Liver (tissue), 9 donors: ENCODE data around the gene SESTD1. TPM values are rescaled to one million over a fixed set of nuclear protein-coding genes. Genes with fewer than 3 reads are reported as not detected.

Experiments used
- DNase-seq: peaks from one replicate; pipeline ENCODE4 v3.0.0-alpha.2; 2017; ENCODE audit warnings: low spot score
- H3K27ac ChIP-seq, 2 donors: one replicate each; pipeline ENCODE4 v1.7.0; 2013; ENCODE audit warnings: inconsistent platforms in 2 of 2, low read length in 2 of 2, control low read depth in 1 of 2, low read depth in 1 of 2, mild to moderate bottlenecking in 1 of 2
- H3K27me3 ChIP-seq, 4 donors: one replicate each; pipeline versions ENCODE4 v1.6.1 to v1.7.0; 2013; ENCODE audit warnings: low read length in 3 of 4, inconsistent platforms in 1 of 4, mild to moderate bottlenecking in 1 of 4, moderate library complexity in 1 of 4; ENCODE audit not compliant: control insufficient read depth in 4 of 4, insufficient read depth in 4 of 4
- H3K36me3 ChIP-seq, 4 donors: one replicate each; pipeline versions ENCODE4 v1.6.1 to v1.7.0; 2013; ENCODE audit warnings: low read length in 3 of 4, mild to moderate bottlenecking in 3 of 4, low read depth in 1 of 4, moderate library complexity in 1 of 4; ENCODE audit not compliant: control insufficient read depth in 4 of 4, insufficient read depth in 3 of 4
- H3K4me1 ChIP-seq, 4 donors: one replicate each; pipeline versions ENCODE4 v1.6.1 to v1.7.0; 2013; ENCODE audit warnings: low read length in 3 of 4, mild to moderate bottlenecking in 3 of 4, moderate library complexity in 1 of 4; ENCODE audit not compliant: control insufficient read depth in 4 of 4, insufficient read depth in 4 of 4
- H3K4me3 ChIP-seq, 3 donors: one replicate each; pipeline versions ENCODE4 v1.6.1 to v1.7.0; 2013; ENCODE audit warnings: low read length in 3 of 3, control low read depth in 1 of 3, low read depth in 1 of 3, mild to moderate bottlenecking in 1 of 3
- H3K9ac ChIP-seq, 2 donors: one replicate each; pipeline ENCODE4 v1.7.0; 2013; ENCODE audit warnings: low read length in 2 of 2, mild to moderate bottlenecking in 2 of 2, moderate library complexity in 2 of 2, control low read depth in 1 of 2, low read depth in 1 of 2
- H3K9me3 ChIP-seq, 4 donors: one replicate each; pipeline versions ENCODE4 v1.6.1 to v1.7.0; 2013; ENCODE audit warnings: low read length in 3 of 4; ENCODE audit not compliant: control insufficient read depth in 4 of 4
- ATF3 ChIP-seq: IDR thresholded peaks from 2 replicates; pipeline ENCODE4 v1.6.1; 2016; ENCODE audit warnings: antibody characterized with exemption
- EGR1 ChIP-seq, 2 donors: IDR thresholded peaks; 2 replicates each; pipeline ENCODE4 v1.6.1; 2016 to 2018; ENCODE audit warnings: antibody characterized with exemption in 2 of 2, low read depth in 2 of 2
- FOXA1 ChIP-seq: IDR thresholded peaks from 2 replicates; pipeline ENCODE4 v1.6.1; 2016; ENCODE audit warnings: antibody characterized with exemption
- GABPA ChIP-seq, 2 donors: IDR thresholded peaks in 1 of 2; conservative IDR thresholded peaks in 1 of 2; 2 replicates each; pipeline ENCODE4 v1.6.1; 2016; ENCODE audit warnings: antibody characterized with exemption in 2 of 2, mild to moderate bottlenecking in 1 of 2, moderate library complexity in 1 of 2
- HNF4A ChIP-seq, 2 donors: conservative IDR thresholded peaks; 2 replicates each; pipeline ENCODE4 v1.6.1; 2016; ENCODE audit warnings: antibody characterized with exemption in 2 of 2, mild to moderate bottlenecking in 2 of 2
- HNF4G ChIP-seq: IDR thresholded peaks from 2 replicates; pipeline ENCODE4 v1.6.1; 2016; ENCODE audit warnings: antibody characterized with exemption
- JUND ChIP-seq, 2 donors: IDR thresholded peaks; 2 replicates each; pipeline ENCODE4 v1.6.1; 2016; ENCODE audit warnings: antibody characterized with exemption in 2 of 2
- MAX ChIP-seq: IDR thresholded peaks from 2 replicates; pipeline ENCODE4 v1.6.1; 2016; ENCODE audit warnings: antibody characterized with exemption
- NR2F2 ChIP-seq: IDR thresholded peaks from 2 replicates; pipeline ENCODE4 v1.6.1; 2016; ENCODE audit warnings: antibody characterized with exemption
- RAD21 ChIP-seq, 2 donors: IDR thresholded peaks; 2 replicates each; pipeline ENCODE4 v1.6.1; 2016; ENCODE audit warnings: antibody characterized with exemption in 2 of 2, mild to moderate bottlenecking in 2 of 2
- REST ChIP-seq: IDR thresholded peaks from 2 replicates; pipeline ENCODE4 v1.6.1; 2016; ENCODE audit warnings: antibody characterized with exemption, mild to moderate bottlenecking
- RXRA ChIP-seq, 2 donors: IDR thresholded peaks; 2 replicates each; pipeline ENCODE4 v1.6.1; 2017 to 2018; ENCODE audit warnings: antibody characterized with exemption in 2 of 2, mild to moderate bottlenecking in 1 of 2
- SP1 ChIP-seq: IDR thresholded peaks from 2 replicates; pipeline ENCODE4 v1.6.1; 2018; ENCODE audit warnings: antibody characterized with exemption, mild to moderate bottlenecking
- YY1 ChIP-seq: IDR thresholded peaks from 2 replicates; pipeline ENCODE4 v1.6.1; 2016; ENCODE audit warnings: antibody characterized with exemption, mild to moderate bottlenecking
- ZBTB33 ChIP-seq: IDR thresholded peaks from 2 replicates; pipeline ENCODE4 v1.6.1; 2016; ENCODE audit warnings: antibody characterized with exemption
- WGBS: extraction: QIAGEN DNeasy Blood & Tissue Kit; methylation state at CpG from one replicate; pipeline ENCODE4 v1.1.7; 2013; 5-methylcytosine and 5-hydroxymethylcytosine counted together
- polyA plus RNA-seq, 2 donors: library from polyadenylated mRNA; stranded (reverse) in 1 of 2; unstranded in 1 of 2; fragments of 200-250 nt in 1 of 2; fragments of >200 nt in 1 of 2; fragmentation: Nextera tagmentation in 1 of 2; extraction: Ambion mirVana in 1 of 2; gene quantifications; one replicate each; pipeline versions ENCODE4 v1.2.1 to v1.2.3, GENCODE V29; 2013 to 2015
- total RNA-seq, 2 donors: library from RNA; depleted of rRNA; stranded (reverse); fragments of >200 nt; gene quantifications; one replicate each; pipeline ENCODE4 v1.2.3, GENCODE V29; 2014
- donor health status: healthy.
- donor health status: healthy.
- donor health status: healthy.
- donor health status: healthy.
- donor health status: healthy.

SESTD1 gene
- total and polyA plus RNA-seq, 4 donors, result 6.3 to 10.1 (median 7.4) TPM

DNA sequence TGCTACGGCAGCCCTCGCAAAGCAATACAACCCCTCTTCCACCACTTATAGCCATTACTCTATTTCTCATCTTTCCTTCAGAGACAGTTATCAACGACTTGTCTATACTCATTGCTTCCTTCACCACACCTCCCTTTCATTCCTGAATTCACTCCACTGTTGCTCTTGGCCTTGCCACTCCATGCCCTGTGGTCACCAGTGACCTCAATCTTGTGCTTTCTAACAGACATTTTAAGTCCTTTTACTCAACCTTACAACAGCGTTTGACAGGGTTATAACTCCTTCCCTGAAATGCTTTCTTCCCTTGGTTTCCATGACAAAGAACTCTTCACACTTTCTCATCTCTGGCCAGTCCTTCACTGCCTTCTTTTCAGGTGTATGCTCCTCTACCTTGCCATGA is 124.1 kb downstream of the SESTD1 start:
- H3K36me3 ChIP-seq, result peaks cover 0 to 5% (median 0%) of the 10 kb centered on the region in 4 donors
- H3K27me3 ChIP-seq, result no peaks in the 10 kb centered on the region
- WGBS, result 95% methylated on average over 4 of the region's 4 CpGs
- H3K4me3 ChIP-seq, result no peak overlapping the region
- no peak for DNase-seq
- no peaks in the 10 kb centered on the region for H3K9me3 ChIP-seq
- TF ChIP-seq HNF4G, result no peak
- no peak for TF ChIP-seq ATF3
- no peak for TF ChIP-seq GABPA (IDR thresholded peaks at IDR 0.05 in 1 of 2, conservative IDR thresholded peaks at IDR 0.05 in 1 of 2)
- no peak for TF ChIP-seq MAX
- TF ChIP-seq FOXA1, result no peak
- no peak for TF ChIP-seq RXRA (IDR thresholded peaks at IDR 0.05)
- TF ChIP-seq YY1, result no peak
- TF ChIP-seq EGR1 (IDR thresholded peaks at IDR 0.05; ENCODE audit: low read depth in 2 of 2), result no peak
- no peak for TF ChIP-seq ZBTB33
- no peak overlapping the region for H3K9ac ChIP-seq
- no peaks in the 10 kb centered on the region for H3K4me1 ChIP-seq
- H3K27ac ChIP-seq, result no peak overlapping the region

DNA sequence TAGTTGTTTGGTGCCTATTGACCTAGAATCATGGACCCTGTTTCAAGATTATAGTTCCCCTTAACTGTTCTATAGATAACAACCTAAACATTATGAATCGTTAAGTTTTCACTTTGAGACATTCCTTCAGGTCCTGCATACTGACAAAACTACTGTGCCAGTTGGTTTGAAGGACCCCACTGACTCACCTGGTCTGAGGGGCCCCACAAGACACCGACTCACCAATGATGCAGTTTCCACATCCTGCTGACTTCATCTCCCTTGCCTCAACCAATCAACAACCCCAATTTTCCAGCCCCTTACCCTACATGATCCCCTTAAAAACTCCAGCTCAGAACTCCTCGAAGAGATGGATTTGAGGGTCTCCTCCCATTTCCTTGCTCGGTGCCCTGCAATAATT is 125.1 kb downstream of the SESTD1 start:
- 93% methylated on average over 4 of the region's 4 CpGs for WGBS
- no peak for DNase-seq
- peaks cover 0 to 3% (median 0%) of the 10 kb centered on the region in 4 donors for H3K36me3 ChIP-seq
- no peaks in the 10 kb centered on the region for H3K27me3 ChIP-seq
- H3K9ac ChIP-seq, result no peak overlapping the region
- H3K9me3 ChIP-seq, result no peaks in the 10 kb centered on the region
- no peak overlapping the region for H3K27ac ChIP-seq
- H3K4me3 ChIP-seq, result no peak overlapping the region
- no peak for TF ChIP-seq MAX
- no peak for TF ChIP-seq JUND (IDR thresholded peaks at IDR 0.05)
- TF ChIP-seq SP1, result no peak
- TF ChIP-seq NR2F2, result no peak
- no peak for TF ChIP-seq ATF3
- no peaks in the 10 kb centered on the region for H3K4me1 ChIP-seq

GRCh38 chr2:179137200-179137759 is 127.4 kb downstream of the SESTD1 start:
- H3K36me3 ChIP-seq, result peaks cover 0 to 3% (median 0%) of the 10 kb centered on the region in 4 donors

More at GRCh38 chr2:179137200-179137759, 127.4 kb downstream of the SESTD1 start:
- Histone ChIP-seq H3K27me3 (no peaks in the 10 kb centered on the region), H3K4me1 (no peaks in the 10 kb centered on the region), H3K27ac (no peak overlapping the region), H3K9me3 (no peaks in the 10 kb centered on the region), H3K4me3 (no peak overlapping the region), H3K9ac (no peak overlapping the region)
- 93% methylated on average over 1 of the region's 1 CpG for WGBS
- no peak for TF ChIP-seq ZBTB33
- TF ChIP-seq REST, result no peak
- no peak for TF ChIP-seq HNF4A (conservative IDR thresholded peaks at IDR 0.05)
- no peak for TF ChIP-seq ATF3
- TF ChIP-seq YY1, result no peak
- TF ChIP-seq EGR1 (IDR thresholded peaks at IDR 0.05; ENCODE audit: low read depth in 2 of 2), result no peak
- no peak for TF ChIP-seq NR2F2
- no peak for TF ChIP-seq JUND (IDR thresholded peaks at IDR 0.05)
- TF ChIP-seq RAD21 (IDR thresholded peaks at IDR 0.05), result no peak
- no peak for DNase-seq
